ENCODE data around the gene TFEC.

TFEC gene

DNA sequence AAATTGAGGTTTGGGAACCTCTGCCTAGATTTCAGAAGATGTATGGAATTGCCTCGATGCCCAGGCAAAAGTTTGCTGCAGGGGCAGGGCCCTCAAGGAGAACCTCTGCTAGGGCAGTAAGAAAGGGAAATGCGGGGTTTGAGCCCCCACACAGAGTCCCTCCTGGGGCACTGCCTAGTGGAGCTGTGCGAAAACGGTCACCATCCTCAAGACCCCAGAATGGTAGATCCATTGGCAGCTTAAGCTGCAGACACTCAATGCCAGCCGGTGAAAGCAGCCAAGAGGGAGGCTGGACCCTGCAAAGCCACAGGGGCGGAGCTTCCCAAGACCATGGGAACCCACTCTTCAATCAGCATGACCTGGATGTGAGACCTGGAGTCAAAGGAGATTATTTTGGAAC is 15.0 kb upstream of the TFEC start:
- TF ChIP-seq, protein P1, sequence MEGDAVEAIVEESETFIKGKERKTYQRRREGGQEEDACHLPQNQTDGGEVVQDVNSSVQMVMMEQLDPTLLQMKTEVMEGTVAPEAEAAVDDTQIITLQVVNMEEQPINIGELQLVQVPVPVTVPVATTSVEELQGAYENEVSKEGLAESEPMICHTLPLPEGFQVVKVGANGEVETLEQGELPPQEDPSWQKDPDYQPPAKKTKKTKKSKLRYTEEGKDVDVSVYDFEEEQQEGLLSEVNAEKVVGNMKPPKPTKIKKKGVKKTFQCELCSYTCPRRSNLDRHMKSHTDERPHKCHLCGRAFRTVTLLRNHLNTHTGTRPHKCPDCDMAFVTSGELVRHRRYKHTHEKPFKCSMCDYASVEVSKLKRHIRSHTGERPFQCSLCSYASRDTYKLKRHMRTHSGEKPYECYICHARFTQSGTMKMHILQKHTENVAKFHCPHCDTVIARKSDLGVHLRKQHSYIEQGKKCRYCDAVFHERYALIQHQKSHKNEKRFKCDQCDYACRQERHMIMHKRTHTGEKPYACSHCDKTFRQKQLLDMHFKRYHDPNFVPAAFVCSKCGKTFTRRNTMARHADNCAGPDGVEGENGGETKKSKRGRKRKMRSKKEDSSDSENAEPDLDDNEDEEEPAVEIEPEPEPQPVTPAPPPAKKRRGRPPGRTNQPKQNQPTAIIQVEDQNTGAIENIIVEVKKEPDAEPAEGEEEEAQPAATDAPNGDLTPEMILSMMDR (IDR thresholded peaks at IDR 0.05; ENCODE audit: low read depth, low read length), result no peak

DNA sequence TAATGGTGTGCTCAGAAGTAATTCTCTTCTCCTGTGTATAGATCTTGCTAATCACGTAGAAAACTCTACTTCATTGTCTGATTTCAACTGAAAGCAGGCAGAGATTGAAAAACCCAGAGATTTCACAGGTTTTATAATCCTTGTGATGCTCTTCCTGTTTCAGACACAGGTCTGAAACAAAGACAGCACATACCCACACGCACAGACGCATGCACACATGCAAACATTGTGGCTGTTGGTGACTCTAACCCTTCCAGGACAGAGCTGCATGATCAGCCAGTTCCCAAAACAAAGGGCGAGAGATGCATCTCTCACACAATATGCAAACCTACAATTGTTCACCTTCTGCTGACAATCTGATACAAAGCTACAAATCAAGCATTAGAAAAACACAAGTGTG is 11.1 kb upstream of the TFEC start:
- no peak for DNase-seq (ENCODE audit: extremely low read depth, low read depth)
- TF ChIP-seq, protein P1 (IDR thresholded peaks at IDR 0.05; ENCODE audit: low read depth, low read length), result no peak

More for the DNA sequence above, 15.0 kb upstream of the TFEC start:
- no peak for DNase-seq (ENCODE audit: extremely low read depth, low read depth)

DNA sequence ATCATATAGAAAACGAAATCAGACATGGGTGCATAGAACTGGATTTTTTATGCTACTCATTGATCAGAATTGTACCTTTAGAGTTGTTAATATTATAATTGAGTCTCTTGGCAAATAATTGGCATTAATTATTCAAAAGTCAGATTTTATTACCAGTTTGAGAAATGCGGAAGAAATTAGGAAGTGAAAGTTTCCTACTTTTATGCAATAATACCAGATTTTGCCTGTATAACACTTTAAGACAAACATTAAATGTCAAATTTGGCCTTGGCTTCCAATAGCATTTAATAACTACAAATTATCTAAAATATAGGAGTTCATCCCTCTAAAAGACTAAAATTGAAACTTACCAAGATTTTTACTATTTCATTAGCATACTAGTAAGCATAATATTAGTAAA is 6.8 kb upstream of the TFEC start:
- TF ChIP-seq, protein P1 (IDR thresholded peaks at IDR 0.05; ENCODE audit: low read depth, low read length), result no peak

DNA sequence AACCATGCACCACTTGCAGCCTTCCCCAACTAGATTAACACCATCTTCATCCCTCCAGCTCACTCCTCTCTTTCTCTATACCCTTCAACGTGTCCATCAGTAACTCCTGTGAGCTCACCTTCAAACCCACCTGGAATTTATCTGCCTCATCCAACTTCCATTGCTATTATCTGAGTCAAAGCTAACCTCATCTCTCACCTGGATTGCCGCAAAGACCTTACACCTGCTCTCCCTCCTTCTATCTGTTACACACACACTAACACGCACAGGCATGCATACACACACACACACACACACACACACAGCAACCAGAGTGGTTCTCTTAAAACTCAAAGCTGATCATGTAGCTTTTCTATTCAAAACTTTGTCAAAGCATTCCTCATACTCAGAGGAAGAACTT is 3.8 kb upstream of the TFEC start:
- TF ChIP-seq, protein P1 (IDR thresholded peaks at IDR 0.05; ENCODE audit: low read depth, low read length), result no peak

More for the DNA sequence above, 6.8 kb upstream of the TFEC start:
- no peak for DNase-seq (ENCODE audit: extremely low read depth, low read depth)

DNA sequence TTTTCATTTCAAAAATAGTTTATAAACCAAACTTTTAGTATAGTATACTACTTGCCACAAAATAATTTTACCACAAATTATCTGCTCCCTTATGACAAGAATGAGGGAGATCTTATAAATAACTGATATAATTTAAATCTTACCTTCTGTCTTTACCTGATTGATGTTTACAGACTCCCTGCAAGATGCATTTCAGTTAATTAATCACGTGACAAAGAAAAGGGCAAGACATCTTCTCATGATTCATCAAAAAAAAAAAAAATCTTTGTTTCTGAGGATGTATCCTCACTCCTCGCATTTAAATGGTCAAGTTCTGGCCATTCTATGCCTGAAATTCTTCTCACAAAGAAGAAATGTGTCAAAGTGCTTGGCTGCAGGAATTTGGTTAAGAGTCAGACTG is 2.3 kb upstream of the TFEC start:
- no peak for DNase-seq (ENCODE audit: extremely low read depth, low read depth)
- TF ChIP-seq, protein P1 (IDR thresholded peaks at IDR 0.05; ENCODE audit: low read depth, low read length), result no peak

More for the DNA sequence above, 3.8 kb upstream of the TFEC start:
- no peak for DNase-seq (ENCODE audit: extremely low read depth, low read depth)

DNA sequence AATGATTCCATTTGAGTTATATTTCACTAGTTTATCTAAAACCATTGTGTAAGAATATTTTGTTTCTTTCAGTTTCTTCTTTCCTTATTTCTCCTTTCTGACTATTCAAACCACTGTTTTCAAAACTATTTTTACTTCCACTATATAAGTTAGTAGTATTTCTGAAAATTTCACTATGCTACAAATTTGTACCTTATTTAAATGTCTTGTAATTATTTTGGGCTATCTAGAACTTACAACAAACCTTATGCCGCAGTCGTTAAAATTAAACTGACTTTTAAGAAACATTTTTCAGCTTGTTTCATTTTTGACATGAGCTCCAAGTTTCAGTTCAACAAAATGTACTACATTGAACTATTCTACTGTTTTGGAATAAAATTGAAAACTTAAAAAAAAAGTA is 1.8 kb downstream of the TFEC start:
- DNase-seq (ENCODE audit: extremely low read depth, low read depth), result no peak
- TF ChIP-seq, protein P1 (IDR thresholded peaks at IDR 0.05; ENCODE audit: low read depth, low read length), result no peak

DNA sequence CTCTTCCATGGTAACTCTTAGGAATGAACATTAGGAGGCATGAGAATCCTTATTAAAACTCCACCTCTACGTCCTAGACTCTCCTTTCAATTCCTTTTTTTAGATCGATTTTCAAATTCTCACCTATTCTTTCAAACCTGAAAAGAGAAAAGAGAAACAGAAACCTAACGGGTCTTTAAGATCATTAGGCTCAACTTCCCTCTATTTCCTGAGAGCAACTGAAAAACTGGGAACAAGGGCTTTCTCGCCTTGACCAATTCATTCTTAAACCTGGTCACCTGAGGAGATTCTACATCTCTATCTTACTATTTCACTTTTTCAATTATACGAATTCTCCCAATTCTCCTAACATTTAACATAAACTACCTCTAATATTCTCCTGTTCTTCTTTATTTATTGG is 2.8 kb downstream of the TFEC start:
- TF ChIP-seq, protein P1 (IDR thresholded peaks at IDR 0.05; ENCODE audit: low read depth, low read length), result no peak
- DNase-seq (ENCODE audit: extremely low read depth, low read depth), result no peak

All from AG09319 (cell line).